ENCODE measurements around the gene CRELD1.
A peak's percentile ranks its signal among the peaks of the same experiment; 100 is the strongest.
"Not testable (repeated sequence)": the region's sequence is repeated elsewhere in the genome, so short reads cannot be mapped to it uniquely, and the experiment has no call there.

Gene CRELD1

GRCh38 chr3:9935966-9936510 is 2.4 kb downstream of the CRELD1 start:
- no peak for DNase-seq

GRCh38 chr3:9937486-9938238 is 4.0 kb downstream of the CRELD1 start:
- no peak for DNase-seq

GRCh38 chr3:9938966-9939365 is 5.3 kb downstream of the CRELD1 start:
- DNase-seq = no peak

- not testable (repeated sequence) for DNase-seq
Observed at GRCh38 chr3:9939906-9940305, 6.3 kb downstream of the CRELD1 start.

GRCh38 chr3:9940746-9941145 is 7.1 kb downstream of the CRELD1 start:
- DNase-seq = no peak

DNA sequence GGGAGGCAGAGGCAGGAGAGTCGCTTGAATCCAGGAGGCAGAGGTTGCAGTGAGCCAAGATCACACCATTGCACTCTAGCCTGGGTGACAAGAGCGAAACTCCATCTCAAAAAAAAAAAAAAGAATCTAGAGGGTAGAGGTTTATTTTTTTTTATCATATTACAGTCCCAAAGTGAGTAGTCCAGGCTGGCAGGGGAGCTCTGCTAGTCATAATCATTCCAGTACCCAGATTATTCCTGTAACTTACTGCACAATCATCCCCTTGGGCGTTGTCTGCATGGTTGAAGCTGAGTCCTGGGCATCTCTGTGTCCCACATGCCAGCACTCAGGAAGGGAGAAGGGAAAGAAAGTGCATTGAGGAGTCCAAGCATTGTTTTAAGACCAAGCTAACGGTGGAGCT is 8.5 kb downstream of the CRELD1 start:
- no peak for DNase-seq

DNA sequence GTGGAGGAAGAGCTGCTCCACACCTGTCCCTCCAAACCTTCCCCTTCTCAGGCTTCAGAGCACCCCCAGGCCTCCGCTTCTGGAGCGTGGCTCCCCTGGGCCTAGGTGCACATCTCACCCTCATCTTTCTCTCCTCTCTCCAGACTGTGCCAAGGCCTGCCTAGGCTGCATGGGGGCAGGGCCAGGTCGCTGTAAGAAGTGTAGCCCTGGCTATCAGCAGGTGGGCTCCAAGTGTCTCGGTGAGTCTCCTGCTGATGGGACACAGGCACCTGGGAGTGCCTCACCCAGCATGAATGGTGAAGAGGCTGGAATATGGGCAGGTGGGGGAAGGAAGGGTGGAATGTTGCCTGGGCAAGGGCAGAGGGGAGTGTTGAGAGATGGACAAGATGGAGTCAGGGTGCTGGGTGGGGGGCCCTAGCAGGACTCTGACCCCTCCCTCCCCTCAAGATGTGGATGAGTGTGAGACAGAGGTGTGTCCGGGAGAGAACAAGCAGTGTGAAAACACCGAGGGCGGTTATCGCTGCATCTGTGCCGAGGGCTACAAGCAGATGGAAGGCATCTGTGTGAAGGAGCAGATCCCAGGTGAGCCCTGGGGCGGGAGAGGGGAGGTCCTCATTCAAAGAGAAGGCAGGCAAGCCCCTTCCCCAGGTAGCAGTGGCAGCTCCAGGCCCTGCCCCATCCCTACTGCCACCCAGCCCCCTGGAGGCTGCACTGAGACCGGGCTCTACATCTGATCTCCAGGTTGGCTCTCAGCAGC is 9.5 kb downstream of the CRELD1 start:
- no peak for DNase-seq

DNA sequence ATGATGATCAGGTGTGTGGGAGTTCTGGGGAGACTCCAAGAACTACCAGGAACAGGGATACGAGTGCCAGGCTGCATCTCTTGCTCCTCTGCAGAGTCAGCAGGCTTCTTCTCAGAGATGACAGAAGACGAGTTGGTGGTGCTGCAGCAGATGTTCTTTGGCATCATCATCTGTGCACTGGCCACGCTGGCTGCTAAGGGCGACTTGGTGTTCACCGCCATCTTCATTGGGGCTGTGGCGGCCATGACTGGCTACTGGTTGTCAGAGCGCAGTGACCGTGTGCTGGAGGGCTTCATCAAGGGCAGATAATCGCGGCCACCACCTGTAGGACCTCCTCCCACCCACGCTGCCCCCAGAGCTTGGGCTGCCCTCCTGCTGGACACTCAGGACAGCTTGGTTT is 10.6 kb downstream of the CRELD1 start:
- DNase-seq = no peak

GRCh38 chr3:9945358-9945757 is 11.7 kb downstream of the CRELD1 start:
- no peak for DNase-seq

DNA sequence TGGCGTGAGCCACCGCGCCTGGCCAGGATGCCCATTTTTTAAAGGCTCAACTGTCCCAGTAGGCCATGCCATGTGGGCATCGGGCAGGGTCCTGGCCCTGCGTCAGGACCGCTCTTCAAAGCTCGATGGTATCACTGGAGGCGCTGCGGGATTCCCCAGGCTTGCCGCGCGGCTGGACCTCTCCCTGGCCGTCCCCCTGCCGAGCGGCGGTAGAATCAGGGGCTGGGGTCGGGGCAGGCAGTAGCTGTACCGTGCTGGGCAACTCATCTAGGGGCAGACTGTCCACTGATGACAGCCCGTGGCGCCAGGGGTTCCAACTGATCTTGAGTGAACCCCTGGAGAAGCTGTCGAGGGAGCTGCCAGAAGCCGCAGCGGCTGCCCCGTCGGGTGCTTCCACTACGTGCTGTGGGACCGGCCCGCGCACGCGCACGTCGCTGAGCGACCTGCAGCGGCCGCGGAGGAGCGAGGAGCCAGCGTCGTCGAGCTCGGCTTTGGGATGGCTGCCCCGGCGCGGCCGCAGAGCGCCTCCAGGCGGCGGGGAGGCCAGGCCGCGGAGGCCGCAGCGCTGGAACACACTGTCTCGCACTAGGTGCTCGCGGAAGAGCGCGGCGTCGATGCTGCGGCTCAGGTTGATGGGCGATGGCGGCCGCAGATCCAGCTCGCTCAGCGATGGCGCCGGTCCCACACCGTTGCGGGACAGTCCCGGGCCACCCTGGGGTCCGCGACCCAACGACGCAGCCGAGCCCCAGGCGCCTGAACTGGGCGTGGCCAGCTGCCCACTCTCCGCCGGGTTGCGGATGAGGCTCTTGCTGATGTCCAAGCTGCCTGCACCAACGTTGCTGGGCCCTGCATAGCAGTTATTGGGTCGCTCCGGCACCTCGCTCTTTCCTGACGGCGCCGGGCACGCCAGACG is 12.7 kb downstream of the CRELD1 start:
- DNase-seq = peak; percentile 61 to 73

GRCh38 chr3:9947025-9947995 is 13.7 kb downstream of the CRELD1 start:
- DNase-seq = peak; percentile 37 to 64

- no peak for DNase-seq
Observed at GRCh38 chr3:9948586-9948985, 15.0 kb downstream of the CRELD1 start.

DNA sequence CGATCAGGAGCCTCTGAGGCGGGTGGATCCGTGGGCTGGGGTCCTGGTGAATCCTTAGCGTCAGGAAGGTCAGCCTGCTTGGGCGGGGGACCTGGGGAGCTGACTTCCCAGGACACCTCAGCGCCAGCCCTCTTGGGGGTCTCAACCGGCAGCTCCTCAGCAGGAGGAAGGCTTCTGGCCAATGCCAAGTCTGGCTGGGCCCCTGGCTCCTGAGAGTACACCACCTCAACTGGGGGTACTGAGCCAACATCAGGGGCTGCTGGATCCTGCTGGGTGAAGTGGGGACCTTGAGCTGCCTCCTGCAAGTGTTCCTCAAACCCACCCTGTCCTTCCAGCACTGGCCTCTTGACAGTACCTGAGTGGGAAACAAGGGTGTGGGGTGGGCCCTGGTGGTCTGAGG is 15.5 kb downstream of the CRELD1 start:
- DNase-seq = no peak

DNA sequence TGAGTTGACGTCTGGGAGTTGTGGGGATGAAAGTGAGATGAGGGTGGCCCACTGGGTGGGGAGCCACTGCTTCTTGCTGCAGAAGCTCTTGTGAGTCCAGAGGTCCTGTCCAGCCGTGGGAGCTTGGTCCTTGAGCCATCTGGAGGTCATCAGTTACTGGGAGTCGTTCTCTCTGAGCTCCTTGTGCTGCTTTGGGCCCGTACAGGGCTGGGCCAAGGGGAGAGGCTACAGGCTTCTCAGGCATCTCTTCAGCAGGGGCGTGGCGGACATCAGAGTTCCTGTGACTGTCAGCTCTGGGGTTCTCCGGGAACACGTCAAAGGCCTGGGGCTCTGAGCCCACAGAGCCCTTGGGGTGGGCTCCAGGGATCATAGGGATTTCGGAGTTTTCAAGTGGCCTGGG is 16.0 kb downstream of the CRELD1 start:
- DNase-seq = no peak

DNA sequence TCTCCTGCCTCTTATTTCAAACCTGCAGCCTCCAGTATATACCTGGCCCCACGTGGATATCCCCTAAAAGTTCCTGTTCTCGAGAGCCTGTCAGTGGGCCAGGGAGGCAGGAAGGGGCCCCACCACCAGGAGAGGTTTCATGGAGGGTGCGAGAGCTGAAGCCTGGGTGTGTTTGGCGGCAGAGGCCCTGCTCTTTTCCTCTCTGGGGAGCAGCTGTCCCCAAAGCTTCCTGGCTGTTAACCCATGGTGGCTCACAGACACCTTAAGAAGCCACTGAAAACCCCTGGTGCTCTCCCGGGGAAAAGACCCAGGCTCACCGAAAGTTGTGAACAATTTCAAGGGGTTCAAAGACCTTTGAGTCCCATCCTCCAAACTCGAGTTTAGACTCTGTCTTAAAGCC is 17.5 kb downstream of the CRELD1 start:
- DNase-seq = no peak

- DNase-seq = no peak
Observed at GRCh38 chr3:9951598-9951961, 17.9 kb downstream of the CRELD1 start.

- no peak for DNase-seq
Observed at GRCh38 chr3:9951962-9952805, 18.6 kb downstream of the CRELD1 start, which contains the start of gene PRRT3. Gene PRRT3 (minus strand): TSS chr3:9952408. CDS start chr3:9950115, 2,293 bp downstream.

DNA sequence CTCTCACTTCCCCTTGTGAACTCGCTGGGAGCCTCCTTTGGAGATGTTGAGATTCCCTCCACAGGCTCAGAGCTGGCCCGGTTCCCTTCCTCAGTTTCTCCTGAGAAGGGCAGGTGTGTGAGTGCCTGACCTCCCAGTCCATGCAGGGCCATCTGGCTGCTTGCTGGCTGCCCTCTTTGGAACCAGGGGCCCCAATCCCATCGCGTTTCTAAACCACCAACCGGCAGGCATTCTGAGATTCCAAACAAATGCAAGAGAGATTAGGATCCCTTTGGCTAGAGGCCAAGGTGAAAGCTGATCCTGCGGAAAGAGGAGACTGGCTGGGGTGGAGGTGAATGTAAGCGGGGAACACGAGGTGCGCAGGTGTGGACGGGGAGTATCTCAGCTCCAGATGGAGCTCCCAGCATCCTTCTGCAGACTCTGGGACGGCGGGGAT is 21.5 kb downstream of the CRELD1 start:
- DNase-seq = no peak

GRCh38 chr3:9955611-9956352 is 22.1 kb downstream of the CRELD1 start:
- no peak for DNase-seq

DNA sequence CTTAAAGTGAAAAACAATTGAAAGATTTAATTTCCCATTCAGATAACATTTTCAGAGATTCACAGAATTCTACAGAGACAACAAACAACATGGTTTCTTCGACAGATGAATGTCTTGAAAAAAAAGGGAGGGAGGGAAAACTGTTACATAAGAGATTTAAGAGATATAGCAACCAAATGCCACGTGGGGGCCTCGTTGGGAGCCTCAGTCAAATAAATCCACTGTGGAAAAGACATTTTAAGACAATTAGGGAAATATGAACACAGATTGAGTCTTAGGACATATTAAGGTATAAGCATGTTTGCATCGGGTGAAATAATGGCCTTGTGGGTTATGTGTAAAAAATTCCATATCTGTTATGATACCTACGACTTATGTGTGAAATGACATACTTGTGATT is 23.6 kb downstream of the CRELD1 start:
- no peak for DNase-seq

All from hippocampal formation (tissue), 2 donors.